Dermis microvascular lymphatic vessel endothelial cell (primary cell): ENCODE measurements around the gene SLC23A2. TPM values are rescaled to one million over a fixed set of nuclear protein-coding genes. Genes with fewer than 3 reads are reported as not detected.
A peak's percentile ranks its signal among the peaks of the same experiment; 100 is the strongest.
"Not testable (repeated sequence)": the region's sequence is repeated elsewhere in the genome, so short reads cannot be mapped to it uniquely, and the experiment has no call there.

Experiments used
- DNase-seq, 2 donors: peaks; one replicate each; pipeline versions ENCODE4 v3.0.0 to v3.0.0-alpha.2; 2010; ENCODE audit warnings: low read depth in 2 of 2
- total RNA-seq: library from RNA; depleted of rRNA; stranded (reverse); fragments of >200 nt; gene quantifications from 2 replicates; pipeline ENCODE4 v1.2.1, GENCODE V29; 2014

SLC23A2 gene
- total RNA-seq, 1 donor from 2014 or later: 13.1 TPM

DNA sequence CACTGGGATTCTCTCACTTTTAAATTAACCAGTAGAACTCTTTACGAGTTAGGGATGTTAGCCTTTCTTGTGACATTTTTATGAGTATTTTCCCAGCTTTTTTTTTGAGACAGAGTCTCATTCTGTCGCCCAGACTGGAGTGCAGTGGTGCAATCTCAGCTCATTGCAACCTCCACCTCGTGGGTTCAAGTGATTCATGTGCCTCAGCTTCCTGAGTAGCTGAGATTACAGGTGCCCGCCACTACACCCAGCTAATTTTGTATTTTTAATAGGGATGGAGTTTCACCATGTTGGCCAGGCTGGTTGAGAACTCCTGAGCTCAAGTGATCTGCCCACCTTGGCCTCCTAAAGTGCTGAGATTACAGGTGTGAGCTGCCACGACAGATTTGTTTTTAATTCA, 123.2 kb downstream of the SLC23A2 start:
- DNase-seq: not testable (repeated sequence)

- DNase-seq: no peak
Observed at GRCh38 chr20:4876731-4877130, 124.6 kb downstream of the SLC23A2 start.

GRCh38 chr20:4876301-4876700, 125.0 kb downstream of the SLC23A2 start:
- no peak for DNase-seq

DNA sequence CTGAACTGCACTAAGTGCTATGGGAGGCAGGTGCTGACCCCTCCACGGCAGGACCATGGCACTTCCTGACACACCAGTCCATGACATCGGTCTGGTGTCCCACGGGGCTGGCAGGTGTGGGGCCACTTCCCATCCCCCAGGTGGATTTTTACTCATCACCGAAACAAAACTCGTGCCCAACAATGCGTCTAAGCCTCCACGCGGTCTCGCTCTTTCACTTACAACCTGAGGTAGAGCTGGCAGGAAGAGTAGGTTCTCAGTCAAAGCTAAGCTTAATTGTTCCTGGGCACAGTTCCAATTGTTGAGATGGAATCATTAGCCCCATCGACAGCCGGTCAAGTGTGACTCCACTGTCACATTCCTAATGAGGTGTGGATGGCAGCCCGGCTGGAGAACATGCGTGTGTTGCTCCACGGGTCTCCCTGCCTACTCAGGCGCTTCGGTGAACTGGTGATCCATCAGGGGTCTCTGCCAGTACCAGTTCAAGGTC, 125.7 kb downstream of the SLC23A2 start:
- DNase-seq: no peak

DNA sequence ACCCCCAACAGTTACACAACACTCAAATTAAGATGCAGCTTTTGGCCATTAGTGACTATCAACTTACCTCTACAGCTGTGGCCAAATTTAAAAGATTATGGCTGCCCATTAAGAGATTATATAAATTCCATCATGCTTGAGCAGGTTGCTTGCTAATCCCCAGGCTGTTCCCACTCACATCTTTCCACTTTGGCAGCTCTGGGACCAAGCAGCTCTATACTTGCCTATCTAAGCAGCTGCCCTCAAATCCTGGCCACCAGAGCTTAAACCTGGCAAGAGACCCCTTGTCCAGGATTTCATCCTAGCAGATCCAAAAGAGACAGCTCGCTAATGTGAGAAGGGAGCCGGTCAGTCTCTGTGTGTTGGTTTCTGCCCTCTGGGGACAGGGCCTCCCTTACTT, 127.9 kb downstream of the SLC23A2 start:
- DNase-seq: no peak

DNA sequence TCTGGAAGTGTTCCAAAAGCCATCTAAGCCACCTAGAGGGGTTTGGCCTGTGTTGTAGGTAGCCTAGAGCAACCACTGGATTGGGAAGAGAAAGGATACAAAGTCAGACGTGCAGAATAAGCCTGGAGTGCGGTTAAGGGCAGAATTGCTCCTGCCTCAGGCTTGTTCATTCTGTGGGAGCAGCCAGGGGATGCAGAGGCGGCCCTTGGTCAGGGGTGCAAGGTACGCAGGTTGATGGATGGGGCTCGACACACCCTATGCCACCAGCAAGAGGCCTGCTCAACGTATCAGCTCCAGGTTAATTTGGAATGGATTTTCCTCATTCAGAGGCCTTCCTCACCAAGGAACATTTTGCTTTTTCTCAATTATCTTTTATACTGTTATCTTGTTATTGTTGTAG, 129.8 kb downstream of the SLC23A2 start:
- DNase-seq: no peak

- no peak for DNase-seq
Observed at GRCh38 chr20:4870906-4871305, 130.4 kb downstream of the SLC23A2 start.

GRCh38 chr20:4869290-4870193, 131.8 kb downstream of the SLC23A2 start:
- peak; percentile 31 to 36 for DNase-seq

- no peak for DNase-seq
Observed at GRCh38 chr20:4867051-4867450, 134.3 kb downstream of the SLC23A2 start.

GRCh38 chr20:4866429-4866828, 134.9 kb downstream of the SLC23A2 start:
- no peak for DNase-seq

- no peak for DNase-seq
Observed at GRCh38 chr20:4864311-4864752, 137.0 kb downstream of the SLC23A2 start.

DNA sequence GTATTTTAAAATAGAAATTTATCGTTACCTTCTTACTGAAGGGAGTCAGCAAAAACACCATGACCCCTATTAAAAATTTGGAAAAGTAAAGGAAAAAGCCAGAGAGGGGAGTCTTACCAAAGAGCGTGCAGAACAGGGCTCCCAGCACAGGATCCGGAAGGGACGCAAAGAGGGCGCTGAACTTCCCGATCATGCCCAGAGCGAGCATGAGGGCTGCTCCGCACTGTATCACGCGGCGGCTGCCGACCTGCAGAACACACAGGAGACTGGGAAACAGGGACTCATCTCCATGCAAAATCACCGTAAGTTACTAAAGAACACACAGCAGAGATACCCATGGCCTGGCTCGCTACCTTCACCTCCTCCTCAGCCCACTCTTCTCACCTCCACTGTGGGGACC, 138.6 kb downstream of the SLC23A2 start:
- no peak for DNase-seq

- no peak for DNase-seq
Observed at GRCh38 chr20:4861961-4862360, 139.3 kb downstream of the SLC23A2 start.

DNA sequence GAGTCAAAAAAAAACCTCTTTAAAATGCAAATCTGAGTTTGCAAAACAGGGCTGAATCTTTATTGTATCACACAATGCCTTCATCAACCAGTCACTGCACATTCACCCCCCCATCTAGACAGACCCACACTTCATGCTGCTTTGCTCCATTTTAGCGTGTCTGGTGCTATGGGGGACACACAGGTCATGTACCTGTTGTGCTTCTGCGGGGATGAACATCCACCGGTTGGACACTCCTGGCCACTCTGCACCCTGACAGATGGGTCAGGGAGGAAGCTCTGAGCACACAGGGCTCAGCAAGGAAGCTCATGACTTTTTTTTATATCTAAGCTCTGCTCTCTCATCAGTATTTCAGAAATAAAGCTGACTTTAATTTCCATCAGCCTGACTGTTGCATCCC, 143.3 kb downstream of the SLC23A2 start:
- no peak for DNase-seq

GRCh38 chr20:4856022-4856755, 145.1 kb downstream of the SLC23A2 start:
- no peak for DNase-seq

DNA sequence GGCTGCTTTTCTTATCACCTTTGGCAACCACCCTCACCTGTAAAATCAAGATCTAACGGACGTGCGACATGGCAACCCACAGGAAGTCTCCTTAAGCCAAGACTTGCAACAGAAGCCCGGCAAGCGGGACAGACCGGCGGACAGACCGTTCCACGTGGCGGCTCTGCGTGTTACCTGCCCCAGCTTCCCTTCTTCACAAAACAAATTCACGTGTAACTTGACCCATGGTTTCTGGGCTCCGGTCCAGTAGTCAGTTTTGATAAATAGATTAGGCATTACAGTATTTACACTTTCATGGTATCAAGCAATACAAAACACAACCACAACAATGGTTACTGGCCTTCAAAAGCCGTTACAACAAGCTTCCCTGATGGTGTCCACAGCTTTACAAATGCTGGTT, 145.8 kb downstream of the SLC23A2 start:
- DNase-seq: no peak

DNA sequence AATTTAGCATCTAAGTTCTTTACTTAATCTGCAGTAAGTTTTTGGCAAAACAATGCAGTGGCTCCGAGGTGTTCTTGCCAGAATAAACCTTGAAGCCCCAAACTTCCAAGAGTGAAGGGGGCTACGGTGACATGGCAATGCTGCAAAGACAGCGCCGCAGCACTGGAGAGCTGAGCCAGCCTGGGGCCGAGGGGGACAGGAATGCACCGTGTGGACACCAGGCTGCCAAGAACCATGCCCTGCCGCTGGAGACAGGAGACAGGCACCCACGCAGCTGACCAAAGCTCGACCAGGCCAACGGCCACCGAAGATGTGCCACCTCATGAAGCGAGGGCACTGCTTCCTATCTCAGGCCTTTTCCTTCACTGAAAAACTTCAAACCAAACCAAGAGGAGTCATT, 146.2 kb downstream of the SLC23A2 start:
- no peak for DNase-seq

DNA sequence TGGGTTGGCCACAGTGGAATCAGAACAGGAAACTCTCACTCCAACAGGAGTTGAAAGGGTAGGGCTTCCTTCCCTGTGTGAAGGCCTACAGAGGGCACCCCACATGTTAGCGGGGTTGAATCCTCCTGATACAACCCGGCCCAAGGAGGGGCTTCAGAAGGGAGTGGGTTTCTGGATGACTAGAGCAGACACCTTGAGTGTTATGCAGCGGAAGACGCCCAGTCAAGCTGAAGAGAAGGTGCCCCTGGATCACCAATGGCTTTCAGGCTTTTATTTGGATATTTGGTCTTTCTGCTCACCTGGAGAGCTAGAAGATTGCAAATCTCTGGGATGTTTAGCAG, 146.8 kb downstream of the SLC23A2 start:
- no peak for DNase-seq

GRCh38 chr20:4853757-4854560, 147.4 kb downstream of the SLC23A2 start:
- no peak for DNase-seq

GRCh38 chr20:4853004-4853403, 148.3 kb downstream of the SLC23A2 start:
- no peak for DNase-seq

GRCh38 chr20:4850960-4851359, 150.3 kb downstream of the SLC23A2 start:
- no peak for DNase-seq

DNA sequence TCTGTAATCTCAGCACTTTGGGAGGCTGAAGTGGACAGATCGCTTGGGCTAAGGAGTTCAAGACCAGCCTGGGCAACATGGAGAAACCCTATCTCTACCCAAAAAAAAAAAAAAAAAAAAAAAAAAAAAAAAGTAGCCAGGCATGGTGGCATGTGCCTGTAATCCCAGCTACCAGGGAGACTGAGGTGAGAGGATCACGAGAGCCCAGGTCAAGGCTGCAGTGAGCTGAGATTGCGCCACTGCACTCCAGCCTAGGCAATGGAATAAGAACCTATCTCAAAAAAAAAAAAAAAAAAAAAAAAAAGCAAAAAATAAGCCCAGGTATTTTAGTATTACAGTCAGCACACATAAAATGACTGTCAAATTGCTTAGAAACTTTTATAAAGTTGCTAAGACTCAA, 152.5 kb downstream of the SLC23A2 start:
- DNase-seq: not testable (repeated sequence)
